Epithelial cell of esophagus (primary cell): ENCODE data around the gene KATNAL1.

Experiments used
- DNase-seq: peaks from one replicate; pipeline ENCODE4 v3.0.0; 2010; ENCODE audit warnings: low read depth
- H3K4me3 ChIP-seq: 2 replicates; pipeline ENCODE4 v1.5.1; 2011; ENCODE audit warnings: mild to moderate bottlenecking, low read length, control low read depth
- TF ChIP-seq, protein P1 (sequence below): IDR thresholded peaks from 2 replicates; pipeline ENCODE4 v1.5.1; 2011; ENCODE audit warnings: low read depth, mild to moderate bottlenecking, low read length, control low read depth, inconsistent platforms; ENCODE audit not compliant: insufficient read depth; ENCODE audit errors: missing control alignments

The KATNAL1 gene

DNA sequence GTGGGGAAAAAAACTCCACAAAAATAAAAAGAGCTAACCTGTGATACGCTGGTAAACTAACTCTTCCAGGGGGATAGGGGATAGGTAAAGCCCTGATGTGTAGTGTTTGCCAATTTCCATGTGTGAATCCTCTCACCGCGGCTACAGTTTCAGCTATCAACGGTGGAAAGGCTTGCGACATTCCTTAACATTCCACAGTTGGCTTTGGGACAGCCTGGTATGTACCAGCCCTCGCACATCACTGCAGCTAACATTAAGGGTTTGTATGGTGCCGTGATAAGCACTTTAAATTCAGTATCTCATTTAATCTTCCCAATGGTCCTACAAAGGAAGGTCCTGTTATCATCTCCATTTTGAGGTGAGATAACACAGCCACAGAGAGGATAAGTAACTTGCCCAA, 112.4 kb downstream of the KATNAL1 start:
- H3K4me3 ChIP-seq = no peak overlapping the region
- DNase-seq = no peak
- TF ChIP-seq, protein P1, sequence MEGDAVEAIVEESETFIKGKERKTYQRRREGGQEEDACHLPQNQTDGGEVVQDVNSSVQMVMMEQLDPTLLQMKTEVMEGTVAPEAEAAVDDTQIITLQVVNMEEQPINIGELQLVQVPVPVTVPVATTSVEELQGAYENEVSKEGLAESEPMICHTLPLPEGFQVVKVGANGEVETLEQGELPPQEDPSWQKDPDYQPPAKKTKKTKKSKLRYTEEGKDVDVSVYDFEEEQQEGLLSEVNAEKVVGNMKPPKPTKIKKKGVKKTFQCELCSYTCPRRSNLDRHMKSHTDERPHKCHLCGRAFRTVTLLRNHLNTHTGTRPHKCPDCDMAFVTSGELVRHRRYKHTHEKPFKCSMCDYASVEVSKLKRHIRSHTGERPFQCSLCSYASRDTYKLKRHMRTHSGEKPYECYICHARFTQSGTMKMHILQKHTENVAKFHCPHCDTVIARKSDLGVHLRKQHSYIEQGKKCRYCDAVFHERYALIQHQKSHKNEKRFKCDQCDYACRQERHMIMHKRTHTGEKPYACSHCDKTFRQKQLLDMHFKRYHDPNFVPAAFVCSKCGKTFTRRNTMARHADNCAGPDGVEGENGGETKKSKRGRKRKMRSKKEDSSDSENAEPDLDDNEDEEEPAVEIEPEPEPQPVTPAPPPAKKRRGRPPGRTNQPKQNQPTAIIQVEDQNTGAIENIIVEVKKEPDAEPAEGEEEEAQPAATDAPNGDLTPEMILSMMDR = no peak

DNA sequence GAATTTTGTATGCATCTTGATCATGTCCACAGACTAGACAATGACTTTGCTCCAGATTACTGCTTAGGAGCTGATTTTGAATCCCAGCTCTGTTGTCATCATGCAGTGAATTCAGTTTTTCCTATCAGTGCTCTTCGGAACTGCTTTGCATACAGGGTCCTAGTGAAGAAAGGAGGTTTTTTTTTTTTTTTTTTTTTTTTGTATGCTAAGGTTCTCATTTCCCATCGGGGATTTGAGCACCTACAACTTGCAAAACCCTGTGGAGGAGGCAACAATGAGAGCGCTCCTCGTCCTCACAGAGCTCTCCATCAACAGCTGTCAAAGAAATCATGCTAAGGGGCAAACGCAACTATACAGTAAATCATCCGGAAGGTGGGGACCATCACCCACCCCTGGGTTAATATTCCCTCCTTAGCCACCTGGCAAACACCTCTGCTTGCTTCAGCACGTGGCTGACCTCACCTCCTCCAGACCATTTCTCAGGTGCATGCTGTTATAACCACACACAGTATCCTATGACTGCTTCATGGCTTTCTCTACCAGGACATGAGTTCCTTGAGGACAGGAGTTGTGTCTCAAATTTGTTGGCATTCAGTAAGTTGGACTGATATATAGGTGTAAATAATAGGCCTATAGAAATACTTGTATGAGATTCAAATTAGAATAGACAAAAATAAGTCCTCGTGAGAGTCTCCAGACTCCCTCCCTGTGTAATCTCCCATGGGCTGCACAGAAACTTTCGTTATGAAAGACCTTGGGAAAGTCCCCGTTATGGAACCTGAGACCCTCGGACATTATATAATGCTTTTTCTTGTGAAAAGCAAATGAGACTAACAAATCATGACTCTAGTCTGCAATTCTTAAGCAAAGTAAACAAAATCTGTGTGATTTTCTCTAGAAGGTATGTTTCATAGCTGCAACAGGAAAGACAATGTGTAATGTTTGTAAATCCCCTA, 113.8 kb downstream of the KATNAL1 start:
- no peak overlapping the region for H3K4me3 ChIP-seq
- TF ChIP-seq, protein P1 = no peak
- no peak for DNase-seq

GRCh38 chr13:30192320-30193093, 114.8 kb downstream of the KATNAL1 start:
- DNase-seq = no peak
- no peak overlapping the region for H3K4me3 ChIP-seq
- TF ChIP-seq, protein P1 = no peak

DNA sequence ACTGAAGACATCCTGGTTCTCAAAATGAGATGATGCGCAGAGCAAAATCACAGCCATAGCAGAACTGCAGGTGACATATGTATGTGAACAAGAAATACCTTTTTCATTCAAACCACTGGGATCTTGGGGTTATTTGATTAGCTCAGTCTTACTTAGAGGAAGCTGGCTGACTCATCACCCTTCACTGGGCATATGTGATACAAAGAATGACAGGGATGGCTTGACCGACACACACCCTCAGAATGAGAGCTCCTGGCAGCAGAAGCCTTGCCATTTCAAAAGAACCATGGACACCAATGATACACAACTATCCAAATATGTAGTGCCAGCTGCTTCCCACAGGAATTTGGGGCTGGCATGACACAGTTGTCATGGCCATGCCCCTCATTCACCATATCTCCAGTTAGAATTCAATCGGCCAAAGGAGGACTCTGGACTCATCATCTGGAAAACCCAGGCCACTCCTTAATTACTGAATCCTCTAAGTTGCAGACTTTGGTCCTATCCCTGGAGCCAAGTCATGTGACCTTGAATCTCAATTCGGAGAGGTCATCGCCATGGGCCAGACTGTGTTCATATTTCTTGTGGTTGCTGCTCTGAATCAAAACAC, 115.8 kb downstream of the KATNAL1 start:
- H3K4me3 ChIP-seq = no peak overlapping the region
- TF ChIP-seq, protein P1 = no peak
- peak; percentile 45 for DNase-seq

DNA sequence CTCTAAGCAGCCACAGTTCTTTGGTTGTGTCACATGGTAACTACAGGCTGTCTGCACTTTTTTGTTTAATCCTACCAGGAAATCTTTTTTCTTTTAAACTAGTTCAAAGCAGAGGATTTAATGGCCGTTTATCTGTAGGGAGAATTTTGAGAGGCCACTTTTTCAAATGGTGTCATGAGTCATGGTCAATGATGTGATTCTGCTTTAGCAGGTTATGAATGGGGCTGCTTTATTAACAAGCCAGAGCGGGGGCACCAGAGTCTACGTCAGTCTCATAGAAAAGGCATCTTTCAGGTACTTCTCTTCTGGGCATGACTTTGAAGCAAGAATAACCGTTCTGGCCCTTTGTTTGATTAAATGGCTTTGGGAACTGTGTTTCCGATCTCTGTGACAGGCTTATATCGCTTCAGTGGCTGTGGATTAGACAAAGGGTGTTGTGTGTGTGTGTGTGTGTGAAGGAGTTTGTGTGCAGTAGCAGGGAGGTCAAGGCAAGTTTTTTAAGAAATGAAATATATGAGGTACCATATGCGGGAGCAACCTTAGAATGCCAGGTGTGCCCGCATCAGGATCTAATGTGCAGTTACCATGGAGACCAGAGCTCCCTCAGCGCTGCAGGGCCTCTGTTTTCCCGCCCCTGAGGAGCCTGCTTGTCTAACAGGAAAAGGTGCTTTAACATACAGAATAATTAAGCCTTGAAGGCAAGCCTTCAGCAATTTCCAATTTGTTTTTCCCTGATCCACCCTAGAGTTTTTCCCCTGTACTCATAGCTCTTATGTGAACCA, 120.5 kb downstream of the KATNAL1 start:
- TF ChIP-seq, protein P1 = no peak
- DNase-seq = no peak
- H3K4me3 ChIP-seq = no peak overlapping the region

- no peak for DNase-seq
- TF ChIP-seq, protein P1 = no peak
- no peak overlapping the region for H3K4me3 ChIP-seq
Observed at GRCh38 chr13:30181888-30182651, 125.3 kb downstream of the KATNAL1 start.
